HPDE6-E6E7 (cell line): ENCODE data around the gene GRM5.
"Not testable (repeated sequence)": the region's sequence is repeated elsewhere in the genome, so short reads cannot be mapped to it uniquely, and the experiment has no call there.

ENCODE experiments used
- DNase-seq: peaks from one replicate; pipeline ENCODE4 v3.0.0; 2011; ENCODE audit warnings: missing footprints; ENCODE audit errors: extremely low spot score

The GRM5 gene

DNA sequence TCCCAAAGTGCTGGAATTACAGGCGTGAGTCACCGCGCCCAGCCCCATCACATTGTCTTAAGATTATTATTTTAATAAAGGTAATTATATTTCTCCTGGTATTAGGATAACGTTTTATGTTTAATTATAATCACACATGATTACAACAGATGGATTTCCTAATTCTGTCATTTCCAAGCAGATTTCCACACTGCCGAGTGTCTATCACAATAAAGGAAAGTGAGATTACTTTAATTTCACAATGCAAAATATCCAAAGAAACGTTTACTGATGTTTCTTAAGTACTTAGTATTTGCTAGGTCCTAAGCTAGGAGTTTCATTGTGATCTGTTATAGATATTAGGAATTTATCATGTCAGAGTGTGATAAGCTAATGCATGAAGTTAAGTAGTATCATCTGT, 524.8 kb downstream of the GRM5 start:
- no peak for DNase-seq

DNA sequence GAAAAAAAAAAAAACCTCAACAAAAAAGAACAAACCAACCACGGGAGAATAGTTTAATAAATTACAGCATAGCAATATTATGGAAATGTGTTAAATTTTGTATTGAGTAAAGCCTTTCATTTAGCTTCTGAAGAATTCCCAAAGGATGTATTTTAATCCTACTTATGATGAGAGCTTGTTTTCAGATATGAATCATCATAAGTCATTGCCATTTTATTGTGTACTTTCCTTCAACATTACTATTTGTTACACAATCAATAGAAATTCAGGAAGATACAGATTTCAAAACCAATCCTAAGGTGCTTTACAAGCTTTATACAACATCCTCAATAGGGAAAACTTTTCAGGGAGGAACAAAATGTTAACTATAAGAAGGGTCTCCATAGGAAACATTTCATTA, 527.7 kb downstream of the GRM5 start:
- DNase-seq = peak; percentile 39

DNA sequence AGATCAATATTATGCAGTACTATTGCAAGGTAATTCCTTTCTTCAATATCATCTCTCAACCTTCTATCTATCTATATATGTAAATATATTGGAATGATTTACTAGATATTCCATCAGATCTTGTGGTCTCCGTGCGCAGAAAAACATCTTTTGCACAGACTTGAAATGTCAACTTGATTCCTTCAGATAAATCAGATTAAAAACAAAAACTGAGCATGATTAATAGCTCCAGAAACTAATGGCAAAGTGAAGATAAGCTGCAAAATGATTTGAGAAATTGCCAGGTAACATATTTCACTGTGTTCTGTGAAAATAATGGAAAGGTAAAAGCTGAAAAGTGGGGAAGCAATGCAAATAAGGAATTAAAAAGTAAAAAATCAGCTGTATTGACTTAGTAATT, 528.2 kb downstream of the GRM5 start:
- DNase-seq = no peak

DNA sequence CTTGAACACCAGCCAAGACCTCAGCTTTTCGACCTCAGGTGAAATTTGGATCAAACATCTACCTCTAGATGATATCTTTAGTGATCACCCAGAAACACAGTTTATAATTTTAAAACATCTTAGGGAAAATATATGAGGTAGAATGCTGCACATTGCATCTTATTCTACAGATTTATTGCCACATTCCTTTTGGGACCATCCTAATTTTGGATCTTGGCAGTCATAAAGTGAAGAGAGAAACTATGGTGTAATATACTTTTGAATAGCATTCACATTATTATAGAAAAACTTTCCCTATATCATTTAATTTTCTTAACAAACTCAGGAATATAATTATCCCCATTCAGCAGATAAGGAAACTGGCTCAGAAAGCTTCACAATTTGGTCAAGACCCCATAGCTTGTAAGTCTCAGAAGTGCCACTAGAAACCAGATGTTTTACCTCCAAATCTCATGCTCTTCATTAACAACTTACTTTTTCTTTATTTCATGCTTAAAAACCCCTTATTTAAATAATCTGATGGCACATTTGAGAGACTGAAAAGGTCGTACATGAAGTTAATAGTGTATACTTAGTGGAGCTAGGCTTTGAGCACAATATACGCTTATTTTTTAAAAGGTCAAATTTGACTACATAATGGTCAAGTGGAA, 529.0 kb downstream of the GRM5 start:
- no peak for DNase-seq

DNA sequence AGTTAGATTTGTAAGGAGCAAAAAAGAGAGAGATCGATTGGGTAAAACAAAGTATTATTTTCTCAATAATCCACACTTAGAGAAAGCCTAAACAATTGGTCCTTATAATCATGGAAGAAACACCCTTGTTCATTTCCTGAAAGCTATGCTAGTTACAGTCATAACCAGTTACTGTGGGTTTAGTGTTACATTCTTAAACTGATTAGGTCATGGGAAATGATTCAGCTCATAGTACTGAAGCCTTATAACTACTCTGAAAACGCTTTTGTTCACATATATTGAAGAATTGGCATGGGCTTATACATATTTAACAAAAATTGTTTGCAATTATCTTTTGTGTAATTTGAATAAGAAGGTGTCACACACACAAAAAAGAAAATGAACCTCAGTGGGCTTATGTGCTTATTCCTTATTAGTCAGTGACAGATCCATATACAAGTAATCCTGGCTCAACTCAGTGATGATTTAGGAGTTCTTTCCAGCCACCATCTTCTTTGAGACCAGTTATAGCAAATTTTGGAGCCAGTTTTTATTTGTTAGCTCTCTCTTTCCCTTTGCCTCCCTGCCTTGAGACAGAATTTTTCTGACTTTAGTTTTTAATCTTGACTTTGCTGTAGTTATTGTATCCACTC, 529.8 kb downstream of the GRM5 start:
- peak; percentile 68 for DNase-seq

DNA sequence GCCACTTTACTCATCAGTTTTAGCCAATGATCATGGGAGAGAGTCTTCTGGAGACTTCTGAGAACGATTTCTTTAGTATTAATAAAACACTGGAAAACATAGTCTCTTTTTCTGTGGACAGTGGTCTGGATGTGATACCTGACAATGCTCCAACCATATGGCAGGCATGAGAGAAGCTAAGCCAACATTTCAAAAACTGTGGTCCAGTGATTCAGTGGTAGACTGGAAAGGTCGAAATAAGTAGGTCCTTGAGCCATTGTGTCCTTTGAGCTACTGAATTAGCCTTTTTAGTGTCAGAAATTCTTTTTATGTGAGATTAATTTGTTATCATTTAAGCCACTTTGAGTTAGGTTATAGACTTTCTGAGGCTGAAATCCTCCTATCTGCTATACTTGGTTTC, 530.5 kb downstream of the GRM5 start:
- DNase-seq = no peak

DNA sequence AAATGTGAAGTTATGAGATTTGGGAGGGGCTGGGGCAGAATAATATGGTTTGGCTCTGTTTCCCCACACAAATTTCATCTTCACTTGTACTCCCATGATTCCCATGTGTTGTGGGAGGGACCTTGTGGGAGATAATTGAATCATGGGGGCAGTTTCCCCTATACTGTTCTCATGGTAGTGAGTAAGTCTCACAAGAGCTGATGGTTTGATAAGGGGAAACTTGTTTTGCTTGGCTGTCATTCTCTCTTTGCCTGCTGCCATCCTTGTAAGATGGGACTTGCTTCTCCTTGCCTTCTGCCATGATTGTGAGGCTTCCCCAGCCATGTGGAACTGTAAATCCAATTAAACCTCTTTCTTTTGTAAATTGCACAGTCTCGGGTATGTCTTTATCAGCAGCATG, 531.1 kb downstream of the GRM5 start:
- not testable (repeated sequence) for DNase-seq

DNA sequence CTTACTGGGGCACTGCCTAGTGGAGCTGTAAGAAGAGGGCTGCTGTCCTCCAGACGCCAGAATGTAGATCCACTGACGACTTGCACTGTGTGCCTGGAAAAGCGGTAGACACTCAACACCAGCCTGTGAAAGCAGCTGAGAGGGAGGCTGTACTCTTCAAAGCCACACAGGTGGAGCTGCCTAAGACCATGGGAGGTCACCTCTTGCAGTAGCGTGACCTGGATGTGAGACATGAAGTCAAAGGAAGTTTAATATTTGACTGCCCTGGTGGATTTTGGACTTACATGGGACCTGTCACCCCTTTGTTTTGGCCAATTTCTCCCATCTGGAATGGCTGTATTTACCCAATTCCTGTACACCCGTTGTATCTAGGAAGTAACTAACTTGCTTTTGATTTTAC, 531.6 kb downstream of the GRM5 start:
- DNase-seq = no peak

DNA sequence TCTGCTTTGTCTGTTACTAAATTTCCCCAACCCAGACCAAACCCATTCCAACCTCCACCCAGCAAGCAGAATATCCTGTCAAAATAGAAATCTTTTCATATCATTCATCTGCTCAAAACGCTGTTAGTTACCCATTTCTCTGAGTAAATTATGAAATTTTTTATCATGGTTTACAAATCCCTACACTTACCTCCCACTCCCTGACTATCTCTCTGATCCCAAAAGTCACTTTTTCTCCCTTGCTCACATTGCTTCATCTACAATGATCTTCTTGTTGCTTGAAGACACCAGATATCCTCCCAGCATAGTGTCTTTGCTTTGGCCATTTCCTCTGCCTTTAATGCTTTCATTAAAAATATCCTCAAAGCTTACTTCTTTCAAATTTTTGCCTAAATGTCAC, 532.8 kb downstream of the GRM5 start:
- no peak for DNase-seq

DNA sequence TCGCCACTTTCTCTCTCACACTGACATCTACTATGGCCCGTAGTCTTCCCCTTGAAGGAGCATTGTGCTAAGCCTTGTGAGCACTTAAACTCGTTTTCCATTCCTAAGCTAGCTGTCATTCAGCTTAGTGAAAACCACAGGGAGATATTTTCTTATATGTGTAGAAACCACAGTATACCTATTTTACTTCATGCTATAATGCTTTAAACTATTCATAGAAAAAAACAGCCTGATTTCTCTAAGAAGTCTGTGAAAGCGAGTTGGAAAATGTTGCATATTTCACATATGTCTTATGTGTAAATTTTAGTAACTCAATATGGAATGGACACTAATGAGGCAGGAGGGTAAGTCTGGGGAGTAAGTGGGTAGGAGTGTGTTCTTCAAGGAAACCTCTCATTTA, 534.0 kb downstream of the GRM5 start:
- DNase-seq = no peak

DNA sequence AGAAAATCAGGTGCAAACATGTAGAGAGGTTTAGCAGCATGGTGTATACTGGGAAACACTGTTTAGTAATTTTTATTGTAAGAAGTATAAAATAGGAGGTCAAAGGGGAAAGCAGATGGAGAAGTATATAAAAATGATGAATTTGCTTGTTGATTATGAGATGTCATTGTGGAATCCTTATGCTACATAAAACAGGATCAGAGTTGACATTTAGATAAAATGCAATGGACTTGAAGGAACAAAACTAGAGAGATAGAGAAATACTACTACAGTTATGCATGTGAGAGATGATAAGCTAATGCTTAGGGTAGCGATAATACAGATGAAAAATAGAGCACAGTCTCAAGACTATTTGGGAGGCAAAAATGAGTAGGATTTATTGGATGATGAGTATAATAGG, 536.4 kb downstream of the GRM5 start:
- DNase-seq = no peak

DNA sequence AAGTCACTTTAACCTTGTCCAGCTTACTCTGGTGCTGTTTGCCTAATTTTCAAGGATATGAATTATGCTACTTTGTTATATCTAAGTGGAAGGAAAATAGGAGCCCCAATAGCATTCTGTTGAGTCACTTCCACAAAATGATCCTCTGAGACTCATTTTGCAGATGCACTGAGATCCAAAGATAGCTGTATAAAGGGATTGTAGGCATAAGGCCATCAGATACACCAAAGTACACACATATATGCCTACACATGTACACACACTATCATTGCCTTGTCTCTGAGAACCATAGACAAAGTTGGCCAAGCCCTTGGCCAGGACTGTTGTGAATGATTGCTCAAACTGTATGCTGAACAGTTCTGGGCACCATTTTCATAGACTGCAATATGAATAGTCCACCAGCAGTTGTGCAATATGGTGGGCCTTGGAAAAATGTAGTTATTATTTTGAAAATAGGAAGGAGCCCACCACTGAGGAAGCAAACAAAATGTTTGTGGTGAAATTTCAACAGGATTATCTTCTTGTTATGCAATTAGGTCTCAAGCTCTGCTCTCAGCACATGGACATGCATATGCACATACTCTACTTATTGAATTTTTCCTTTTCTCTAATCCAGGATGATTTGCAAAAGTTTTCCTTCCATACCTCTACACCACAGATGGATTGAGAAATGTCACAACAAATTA, 542.3 kb downstream of the GRM5 start:
- no peak for DNase-seq

DNA sequence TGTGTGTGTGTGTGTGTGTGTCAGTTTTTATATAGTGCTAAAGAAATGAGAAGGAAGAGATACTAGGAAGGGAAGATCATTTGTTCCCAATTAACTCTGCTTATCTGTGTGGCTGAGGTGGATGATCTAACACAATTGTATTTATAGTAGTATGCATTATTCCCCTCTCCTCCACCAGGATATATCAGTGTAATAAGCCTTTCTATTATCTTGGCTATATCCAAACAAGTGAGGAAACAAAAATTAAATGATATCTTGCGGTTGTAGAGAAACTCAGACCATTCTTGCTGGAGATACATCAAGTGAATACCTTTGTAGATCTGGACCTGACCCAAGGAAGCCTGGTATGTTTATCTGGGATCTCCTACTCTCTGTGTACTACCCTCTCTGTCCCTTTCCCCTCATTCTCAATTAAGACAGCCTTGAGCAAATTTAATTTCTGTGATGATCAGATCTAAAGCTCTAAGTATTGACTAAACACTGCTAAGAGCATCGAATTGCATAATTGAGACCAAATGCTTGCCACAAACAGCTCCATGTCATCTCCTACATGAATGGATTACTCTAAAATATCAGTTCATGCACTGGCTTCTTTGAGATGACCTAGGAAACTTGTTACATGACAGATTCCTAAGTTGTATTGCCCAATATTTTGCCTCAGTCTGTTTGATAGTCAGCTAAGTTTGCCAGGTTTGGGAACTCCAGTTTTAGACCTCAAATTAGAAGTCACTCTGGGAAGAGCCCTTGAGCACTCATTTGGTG, 543.0 kb downstream of the GRM5 start:
- DNase-seq = no peak

DNA sequence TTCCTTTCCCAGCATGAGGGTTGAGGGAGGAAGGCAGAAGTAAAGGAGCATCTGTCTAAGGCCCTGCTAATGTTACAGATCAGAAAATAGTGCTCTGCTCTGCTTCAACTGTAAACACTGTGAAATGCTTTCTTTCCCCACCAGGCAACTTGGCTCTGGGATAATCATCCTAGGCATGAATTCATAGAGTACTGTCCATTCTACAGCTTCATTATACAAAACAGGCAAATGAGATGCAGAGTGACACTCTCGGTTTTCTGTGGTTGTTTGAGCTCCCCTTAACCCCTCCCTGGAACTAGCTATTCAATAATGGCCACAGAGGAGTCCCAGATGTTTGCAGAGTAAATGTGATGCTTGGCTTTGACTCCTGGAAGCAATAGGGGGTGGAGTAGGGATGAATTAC, 544.0 kb downstream of the GRM5 start:
- no peak for DNase-seq

DNA sequence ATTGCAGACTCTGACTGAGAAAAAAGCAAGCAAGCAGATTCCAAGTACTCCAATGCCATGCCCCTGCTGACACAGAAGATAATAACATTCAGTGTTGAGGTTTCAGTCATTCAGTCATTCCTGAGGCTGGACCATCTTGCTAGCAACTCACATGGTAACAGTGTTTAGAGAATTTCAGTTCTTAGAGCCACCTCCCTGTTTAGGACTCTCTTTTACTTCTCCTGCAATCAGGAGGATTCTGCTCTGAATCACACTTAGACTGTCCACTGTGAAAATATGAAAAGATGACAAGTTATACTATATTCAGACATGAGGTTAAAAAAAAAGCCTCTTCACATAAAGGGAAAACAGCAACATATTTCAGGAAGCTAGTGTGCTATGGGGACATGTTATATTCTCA, 544.4 kb downstream of the GRM5 start:
- DNase-seq = no peak

DNA sequence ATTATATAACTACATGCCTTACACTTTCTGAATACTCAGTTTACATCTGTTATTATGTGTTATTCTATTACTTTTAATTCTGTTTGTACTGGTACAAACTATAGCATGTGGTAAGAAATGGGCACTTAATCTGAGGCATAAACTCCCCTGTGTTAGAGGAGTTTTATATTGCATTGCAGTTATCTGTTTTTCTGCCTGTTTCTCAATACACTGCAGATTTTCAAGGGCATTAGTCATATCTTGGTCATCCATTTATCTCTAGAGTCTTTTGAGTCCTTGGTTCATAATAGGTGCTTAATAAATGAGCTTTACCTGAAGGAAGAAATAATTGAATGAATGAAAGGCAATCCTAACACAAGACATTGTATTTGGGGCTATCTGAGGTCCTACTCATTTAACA, 545.4 kb downstream of the GRM5 start:
- no peak for DNase-seq

DNA sequence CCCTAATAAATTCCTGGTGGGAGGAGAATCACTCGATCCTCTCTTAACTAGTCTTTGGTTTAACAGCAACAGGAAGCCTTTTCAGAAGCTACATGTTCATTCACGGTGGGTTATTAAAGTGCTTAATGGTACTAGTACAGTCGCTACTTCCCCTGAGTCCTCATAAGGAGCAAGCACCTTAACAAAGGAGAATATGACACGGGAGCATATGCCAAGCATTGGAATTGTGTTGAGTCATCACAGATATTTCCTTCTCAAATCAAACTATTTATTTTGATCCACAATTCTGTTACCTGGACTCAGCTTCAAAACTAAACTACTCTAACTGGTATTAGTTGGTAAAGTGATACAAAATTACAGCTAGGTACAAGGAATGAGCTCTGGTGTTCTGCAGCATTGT, 550.8 kb downstream of the GRM5 start:
- DNase-seq = no peak

DNA sequence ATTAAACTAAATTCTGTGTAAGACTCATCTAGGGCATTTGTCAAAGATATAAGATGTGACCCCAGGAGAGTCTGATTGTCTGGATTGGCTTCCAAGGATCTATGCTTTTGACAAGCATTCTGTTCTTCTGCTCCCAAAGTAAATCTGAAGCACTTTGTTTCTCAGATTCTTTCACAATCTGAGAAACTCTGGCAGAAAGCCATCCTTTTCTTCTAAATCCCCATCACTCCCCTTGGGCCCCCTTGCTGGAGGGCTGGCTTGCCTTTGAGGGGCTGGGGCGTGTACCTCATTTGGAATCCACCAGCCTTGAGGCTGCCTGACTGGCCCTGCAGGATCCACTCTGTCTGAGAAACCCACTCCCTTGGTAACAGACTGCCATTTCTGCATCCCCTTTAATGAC, 554.8 kb downstream of the GRM5 start:
- DNase-seq = no peak

DNA sequence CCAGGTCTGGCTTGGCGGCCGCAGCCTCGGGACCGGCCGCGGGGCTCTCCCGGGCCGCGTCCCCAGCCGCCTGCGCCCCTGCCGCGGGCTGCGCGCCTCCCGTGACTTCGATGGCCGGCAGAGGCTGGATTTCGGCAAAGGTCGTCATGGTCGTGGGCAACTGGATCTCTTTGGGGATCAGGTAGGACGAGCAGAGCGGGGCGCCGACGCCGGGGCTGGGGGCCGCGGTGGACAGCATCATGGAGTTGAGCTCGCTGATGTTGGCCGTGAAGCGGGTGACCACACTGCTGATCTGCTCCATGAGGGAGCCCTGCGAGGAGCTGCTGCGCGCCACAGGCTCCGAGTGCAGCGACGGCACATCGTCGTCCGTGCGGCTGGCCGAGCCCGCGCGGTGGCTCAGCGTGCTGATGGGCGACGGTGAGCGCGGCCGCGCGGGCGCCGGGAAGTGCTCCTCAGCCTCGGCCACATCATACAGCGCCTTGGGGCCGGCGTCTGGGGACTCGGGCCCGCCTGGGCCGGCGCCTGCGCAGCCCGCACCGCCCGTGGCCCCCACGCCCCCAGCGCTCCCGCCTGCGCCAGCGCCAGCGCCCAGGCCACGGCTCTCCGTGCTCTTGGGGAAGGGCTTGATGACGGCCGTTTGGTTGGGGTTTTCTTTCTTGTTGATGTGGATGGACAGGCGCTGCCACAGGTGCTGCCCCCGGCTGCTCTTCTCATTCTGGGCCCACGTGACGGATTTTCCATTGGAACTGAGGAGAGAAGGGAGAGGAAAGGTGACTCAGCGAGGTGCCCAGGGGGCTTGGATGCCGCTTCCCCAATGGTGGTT, 556.8 kb downstream of the GRM5 start:
- no peak for DNase-seq

DNA sequence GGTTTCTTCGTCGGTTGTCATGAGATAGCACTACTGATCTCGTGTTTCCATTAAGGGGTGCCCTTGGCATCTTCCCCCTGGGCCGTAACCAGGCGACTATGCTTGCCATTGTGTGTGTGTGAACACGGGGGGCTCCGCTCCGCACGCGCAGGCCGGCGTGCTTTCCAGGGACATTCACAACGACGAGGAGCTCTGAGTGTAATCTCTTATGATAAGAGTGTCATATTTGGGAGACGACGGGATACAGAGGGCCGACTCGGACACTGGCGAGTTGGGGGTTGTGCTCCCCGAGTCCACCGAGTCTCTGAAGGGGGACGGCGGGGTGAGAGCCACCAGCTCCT, 557.4 kb downstream of the GRM5 start:
- DNase-seq = no peak

DNA sequence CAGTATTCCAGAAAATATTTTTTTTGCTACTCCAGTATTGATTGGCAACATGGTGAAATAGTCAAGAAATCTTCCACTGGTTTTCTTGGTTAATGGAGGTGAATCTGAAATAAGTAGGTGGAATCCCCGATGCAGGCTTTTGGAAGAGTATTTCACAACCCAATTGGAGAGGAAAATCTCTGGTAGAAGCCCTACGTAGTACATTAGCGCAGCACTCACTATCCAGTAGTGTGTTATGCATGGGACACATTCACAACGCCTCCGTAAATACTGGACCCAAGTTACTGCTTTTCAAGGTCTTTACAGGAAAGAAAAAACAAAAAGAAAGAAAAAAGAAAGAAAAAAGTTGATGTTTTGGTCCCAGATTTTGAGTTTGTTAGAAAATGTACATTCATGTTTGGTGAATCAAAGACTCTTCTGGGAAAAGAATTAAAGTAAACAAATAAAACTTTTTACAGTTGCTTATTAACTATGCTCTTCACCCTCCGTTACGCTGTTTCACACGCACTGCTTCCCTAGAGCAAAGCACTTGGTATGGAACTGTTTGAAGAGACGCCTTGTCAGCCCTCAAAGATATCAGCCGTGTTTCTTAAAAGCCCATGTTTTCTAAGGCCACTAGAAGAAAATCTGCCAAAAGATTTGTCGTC, 557.9 kb downstream of the GRM5 start:
- no peak for DNase-seq
